Spleen (tissue), 11 donors: Measurements from ENCODE around the gene SEC14L3. TPM values are rescaled to one million over a fixed set of nuclear protein-coding genes. Genes with fewer than 3 reads are reported as not detected.

Experiments used
- DNase-seq: peaks from one replicate; pipeline ENCODE4 v3.0.0-alpha.2; 2020
- H3K27ac ChIP-seq, 8 donors: fragments of 200-600 bp; sonication (generic) in 7 of 8; 1 replicate in 4 of 8; 2 replicates in 4 of 8; pipeline versions ENCODE4 v1.5.0 to v1.8.0; 2016 to 2021; ENCODE audit warnings: inconsistent platforms in 4 of 8, mild to moderate bottlenecking in 4 of 8, moderate library complexity in 1 of 8
- H3K27me3 ChIP-seq, 7 donors: fragments of 200-600 bp; sonication (generic) in 6 of 7; replicated peaks in 1 of 7; 1 replicate in 4 of 7; 2 replicates in 3 of 7; pipeline versions ENCODE4 v1.5.0 to v1.8.0; 2016 to 2021; ENCODE audit warnings: inconsistent platforms in 3 of 7, mild to moderate bottlenecking in 1 of 7
- H3K36me3 ChIP-seq, 6 donors: fragments of 200-600 bp; sonication (generic) in 5 of 6; 1 replicate in 4 of 6; 2 replicates in 2 of 6; pipeline versions ENCODE4 v1.5.0 to v1.8.0; 2016 to 2021; ENCODE audit warnings: inconsistent platforms in 2 of 6
- H3K4me1 ChIP-seq, 6 donors: fragments of 200-600 bp; sonication (generic) in 5 of 6; 1 replicate in 3 of 6; 2 replicates in 3 of 6; pipeline versions ENCODE4 v1.5.0 to v1.8.0; 2016 to 2021; ENCODE audit warnings: inconsistent platforms in 3 of 6
- H3K4me3 ChIP-seq, 8 donors: fragments of 200-600 bp; sonication (generic) in 7 of 8; 1 replicate in 4 of 8; 2 replicates in 4 of 8; pipeline versions ENCODE4 v1.5.0 to v1.8.0; 2016 to 2021; ENCODE audit warnings: inconsistent platforms in 4 of 8, mild to moderate bottlenecking in 4 of 8, moderate library complexity in 2 of 8
- H3K9me3 ChIP-seq, 8 donors: fragments of 200-600 bp; sonication (generic) in 7 of 8; 1 replicate in 4 of 8; 2 replicates in 4 of 8; pipeline versions ENCODE4 v1.5.0 to v1.8.0; 2016 to 2021; ENCODE audit warnings: inconsistent platforms in 4 of 8
- POLR2A ChIP-seq, 3 donors: fragments of 450-650 bp; IDR thresholded peaks; one replicate each; pipeline ENCODE4 v1.5.1; 2017; ENCODE audit warnings: antibody characterized with exemption in 3 of 3, mild to moderate bottlenecking in 1 of 3
- POLR2AphosphoS5 ChIP-seq, 3 donors: sonication (generic); formaldehyde crosslinking; IDR thresholded peaks; one replicate each; pipeline ENCODE4 v1.5.1; 2017; ENCODE audit warnings: antibody characterized with exemption in 3 of 3
- WGBS, 5 donors: extraction: QIAGEN DNeasy Blood & Tissue Kit in 3 of 5; methylation state at CpG; one replicate each; pipeline versions ENCODE4 v1.1.5 to v1.1.7; 2013 to 2018; 5-methylcytosine and 5-hydroxymethylcytosine counted together
- intact Hi-C: fragments of 100-400 bp; cut with DNase I; formaldehyde crosslinking; loops from one replicate; pipeline ENCODE4 v1.15.0; 2023; ENCODE audit warnings: low total_unique reads
- polyA plus RNA-seq, 3 donors: library from polyadenylated mRNA; stranded (reverse); fragments of 200-250 nt; gene quantifications; one replicate each; pipeline ENCODE4 v1.2.1, GENCODE V29; 2013
- total RNA-seq, 7 donors: library from RNA; depleted of rRNA in 3 of 7; stranded (reverse); fragments of >200 nt in 3 of 7; fragmentation: NEBNext Ultra II Directional in 4 of 7; extraction: Animal tissue kit (Norgen Biotek cat#: 25700) in 4 of 7; gene quantifications; one replicate each; pipeline versions ENCODE4 v1.1.0 to v1.2.1, GENCODE V29; 2016 to 2021
- TF ChIP-seq, protein P1 (sequence below), 11 experiments: fragments of 200-600 bp in 7 of 11; fragments of 450-650 bp in 4 of 11; sonication (generic) in 4 of 11; IDR thresholded peaks in 8 of 11; conservative IDR thresholded peaks in 3 of 11; 1 replicate in 7 of 11; 2 replicates in 4 of 11; pipeline versions ENCODE4 v1.4.0 to v1.8.0; 2016 to 2021; ENCODE audit warnings: antibody characterized with exemption in 11 of 11, inconsistent platforms in 4 of 11, mild to moderate bottlenecking in 1 of 11
- donor health status: healthy with polysubstance abuse.
- donor health status: DM: no; HTN: no; CAD: no; lungs with moderate emphysema.
- donor health status: DM: no; HTN: no; CAD: no.
- donor health status: Bipolar disorder and iron deficiency.
- donor health status: healthy.
- donor health status: DM: no; HTN: no; CAD: no.
- donor health status: DM: yes; HTN: yes; CAD: no.

The SEC14L3 gene
- total and polyA plus RNA-seq, 10 donors = not detected

DNA sequence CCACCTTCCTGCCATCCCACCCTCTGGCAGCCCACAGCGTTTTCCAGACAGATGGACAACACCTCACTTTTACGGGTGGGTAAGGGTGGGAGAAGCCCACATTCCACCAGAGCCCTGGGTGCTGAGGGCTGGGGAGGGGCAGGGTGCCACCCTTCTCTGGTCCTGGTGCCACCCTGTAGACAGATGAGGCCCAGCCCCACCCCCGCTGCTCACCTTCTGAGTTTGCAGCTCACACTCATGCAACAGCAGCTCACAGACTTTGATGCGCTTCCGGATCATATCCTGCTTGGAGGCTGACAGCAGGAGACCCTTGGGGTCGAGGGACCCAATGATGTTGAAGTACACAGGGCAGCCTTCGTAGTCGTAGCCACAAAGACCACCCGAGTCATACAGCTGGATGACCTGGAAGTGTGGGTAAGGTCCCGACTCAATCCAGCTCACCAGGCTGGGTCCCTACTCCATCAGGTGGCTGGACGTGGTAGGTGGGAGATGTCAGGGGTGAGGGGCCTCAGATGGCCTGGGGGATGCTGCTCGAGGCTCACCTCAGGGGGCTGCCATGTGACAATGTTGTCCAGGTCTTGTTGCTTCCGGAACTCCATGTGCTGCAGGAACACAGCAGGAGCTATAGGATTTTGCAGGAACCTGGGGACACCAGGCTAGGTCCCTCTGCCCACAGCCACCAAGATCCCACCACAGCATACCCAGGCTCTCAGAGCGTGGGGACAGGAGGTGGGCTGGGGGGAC lies 23.4 kb upstream of the SEC14L3 start:
- Histone ChIP-seq H3K9me3 (no peaks in the 10 kb centered on the region), H3K4me1 (no peaks in the 10 kb centered on the region), H3K4me3 (no peak overlapping the region), H3K27me3 (peaks cover 0 to 24% (median 0%) of the 10 kb centered on the region in 7 donors), H3K36me3 (no peaks in the 10 kb centered on the region), H3K27ac (no peak overlapping the region)
- no peak for DNase-seq
- no peak for TF ChIP-seq POLR2A (IDR thresholded peaks at IDR 0.05)
- TF ChIP-seq, protein P1, sequence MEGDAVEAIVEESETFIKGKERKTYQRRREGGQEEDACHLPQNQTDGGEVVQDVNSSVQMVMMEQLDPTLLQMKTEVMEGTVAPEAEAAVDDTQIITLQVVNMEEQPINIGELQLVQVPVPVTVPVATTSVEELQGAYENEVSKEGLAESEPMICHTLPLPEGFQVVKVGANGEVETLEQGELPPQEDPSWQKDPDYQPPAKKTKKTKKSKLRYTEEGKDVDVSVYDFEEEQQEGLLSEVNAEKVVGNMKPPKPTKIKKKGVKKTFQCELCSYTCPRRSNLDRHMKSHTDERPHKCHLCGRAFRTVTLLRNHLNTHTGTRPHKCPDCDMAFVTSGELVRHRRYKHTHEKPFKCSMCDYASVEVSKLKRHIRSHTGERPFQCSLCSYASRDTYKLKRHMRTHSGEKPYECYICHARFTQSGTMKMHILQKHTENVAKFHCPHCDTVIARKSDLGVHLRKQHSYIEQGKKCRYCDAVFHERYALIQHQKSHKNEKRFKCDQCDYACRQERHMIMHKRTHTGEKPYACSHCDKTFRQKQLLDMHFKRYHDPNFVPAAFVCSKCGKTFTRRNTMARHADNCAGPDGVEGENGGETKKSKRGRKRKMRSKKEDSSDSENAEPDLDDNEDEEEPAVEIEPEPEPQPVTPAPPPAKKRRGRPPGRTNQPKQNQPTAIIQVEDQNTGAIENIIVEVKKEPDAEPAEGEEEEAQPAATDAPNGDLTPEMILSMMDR (IDR thresholded peaks at IDR 0.05 in 8 of 11, conservative IDR thresholded peaks at IDR 0.05 in 3 of 11) = no peak
- TF ChIP-seq POLR2AphosphoS5 (IDR thresholded peaks at IDR 0.05) = no peak
- 76 to 88% (median 79%) methylated on average over 12 to 14 of the region's 14 CpGs for WGBS, 5 donors
- intact Hi-C loops = no loop called here

DNA sequence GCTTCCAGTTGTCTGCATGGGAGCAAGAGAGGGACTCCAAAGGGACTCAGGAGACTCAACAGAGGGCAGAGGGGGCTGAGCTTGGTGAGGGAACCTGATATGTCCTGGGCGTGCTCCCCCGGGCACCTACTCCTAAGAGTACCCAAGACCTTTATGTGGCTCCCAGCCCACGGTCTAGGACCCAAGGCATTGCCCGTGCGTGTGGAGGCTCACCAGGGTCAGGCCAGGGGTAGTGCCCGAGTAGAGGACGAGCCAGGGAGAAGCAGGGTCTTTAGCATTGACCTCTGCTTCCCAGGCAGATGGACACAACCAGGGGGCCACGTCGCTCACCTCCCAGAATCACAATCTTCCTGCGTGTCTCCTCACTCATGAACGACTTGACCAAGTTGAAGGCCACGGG lies 20.3 kb upstream of the SEC14L3 start:
- H3K27me3 ChIP-seq = peaks cover 0 to 28% (median 0%) of the 10 kb centered on the region in 7 donors
- no peaks in the 10 kb centered on the region for H3K36me3 ChIP-seq
- no peak overlapping the region for H3K4me3 ChIP-seq
- no peaks in the 10 kb centered on the region for H3K9me3 ChIP-seq
- no peaks in the 10 kb centered on the region for H3K4me1 ChIP-seq
- 74 to 90% (median 80%) methylated on average over 10 to 12 of the region's 12 CpGs for WGBS, 5 donors
- intact Hi-C loops = no loop called here
- no peak for DNase-seq
- TF ChIP-seq, protein P1 (IDR thresholded peaks at IDR 0.05 in 8 of 11, conservative IDR thresholded peaks at IDR 0.05 in 3 of 11) = no peak
- TF ChIP-seq POLR2AphosphoS5 (IDR thresholded peaks at IDR 0.05) (no peak), POLR2A (IDR thresholded peaks at IDR 0.05) (no peak)
- no peak overlapping the region for H3K27ac ChIP-seq

- no peaks in the 10 kb centered on the region for H3K9me3 ChIP-seq
- no peak overlapping the region for H3K4me3 ChIP-seq
- H3K27ac ChIP-seq = no peak overlapping the region
- no peaks in the 10 kb centered on the region for H3K4me1 ChIP-seq
- WGBS, 5 donors = 84 to 93% (median 91%) methylated on average over 6 to 7 of the region's 7 CpGs
- DNase-seq = no peak
- H3K36me3 ChIP-seq = no peaks in the 10 kb centered on the region
- intact Hi-C loops = no loop called here
- peaks cover 0 to 28% (median 0%) of the 10 kb centered on the region in 7 donors for H3K27me3 ChIP-seq
- no peak for TF ChIP-seq POLR2AphosphoS5 (IDR thresholded peaks at IDR 0.05)
- TF ChIP-seq, protein P1 (IDR thresholded peaks at IDR 0.05 in 8 of 11, conservative IDR thresholded peaks at IDR 0.05 in 3 of 11) = no peak
- TF ChIP-seq POLR2A (IDR thresholded peaks at IDR 0.05) = no peak
Measured at GRCh38 chr22:30491381-30491780, 19.6 kb upstream of the SEC14L3 start.

- TF ChIP-seq POLR2AphosphoS5 (IDR thresholded peaks at IDR 0.05) (no peak), POLR2A (IDR thresholded peaks at IDR 0.05) (no peak)
- TF ChIP-seq, protein P1 (IDR thresholded peaks at IDR 0.05 in 8 of 11, conservative IDR thresholded peaks at IDR 0.05 in 3 of 11) = no peak
- no peaks in the 10 kb centered on the region for H3K36me3 ChIP-seq
- WGBS, 5 donors = 73 to 83% (median 79%) methylated on average over 4 to 11 of the region's 11 CpGs
- no peak for DNase-seq
- H3K4me3 ChIP-seq = no peak overlapping the region
- no peaks in the 10 kb centered on the region for H3K9me3 ChIP-seq
- H3K27ac ChIP-seq = no peak overlapping the region
- peaks cover 0 to 2% (median 0%) of the 10 kb centered on the region in 6 donors for H3K4me1 ChIP-seq
- peaks cover 0 to 28% (median 0%) of the 10 kb centered on the region in 7 donors for H3K27me3 ChIP-seq
- intact Hi-C loops = no loop called here
Measured at GRCh38 chr22:30490399-30490798, 18.6 kb upstream of the SEC14L3 start.
